Mucosa of descending colon (tissue), 3 donors: ENCODE measurements around the gene RANBP6. TPM values are rescaled to one million over a fixed set of nuclear protein-coding genes. Genes with fewer than 3 reads are reported as not detected.

Experiments
- ATAC-seq: fragments of 200-7000 bp; cut with Tn5 transposase; one replicate; pipeline ENCODE4 v1.9.1; 2020; ENCODE audit warnings: mild to moderate bottlenecking, moderate library complexity
- DNase-seq, 3 donors: peaks; one replicate each; pipeline ENCODE4 v3.0.0-alpha.2; 2020
- H3K36me3 ChIP-seq: fragments of 200-600 bp; one replicate; pipeline ENCODE4 v1.8.0; 2021; ENCODE audit warnings: low read depth, mild to moderate bottlenecking
- H3K4me1 ChIP-seq: fragments of 200-600 bp; one replicate; pipeline ENCODE4 v1.8.0; 2021; ENCODE audit warnings: low read depth, mild to moderate bottlenecking
- H3K4me3 ChIP-seq: fragments of 200-600 bp; one replicate; pipeline ENCODE4 v1.8.0; 2021; ENCODE audit warnings: mild to moderate bottlenecking
- H3K9me3 ChIP-seq: fragments of 200-600 bp; one replicate; pipeline ENCODE4 v1.8.0; 2021; ENCODE audit warnings: mild to moderate bottlenecking
- intact Hi-C, 2 donors: fragments of 100-400 bp; cut with DNase I in 1 of 2; cut with micrococcal nuclease in 1 of 2; formaldehyde crosslinking; loops; one replicate each; pipeline versions ENCODE4 v1.11.0 to v1.11.1; 2022; cut with DNase I, micrococcal nuclease
- total RNA-seq, 3 donors: library from RNA; stranded (reverse); fragmentation: NEBNext Ultra II Directional in 2 of 3; extraction: Animal tissue kit (Norgen Biotek cat#: 25700) in 2 of 3; gene quantifications; one replicate each; pipeline versions ENCODE4 v1.2.1 to v1.2.4, GENCODE V29; 2021 to 2023
- TF ChIP-seq, protein P1 (sequence below): fragments of 200-600 bp; IDR thresholded peaks from one replicate; pipeline ENCODE4 v1.8.0; 2022; ENCODE audit warnings: antibody characterized with exemption, mild to moderate bottlenecking
- donor health status: DM: no; HTN: no; CAD: no; lungs with moderate emphysema.
- donor health status: DM: no; HTN: no; CAD: no.
- donor health status: DM: no; HTN: yes; CAD: no.

RANBP6 gene
- total RNA-seq, 3 donors from 2014 or later = 7.9 to 13.1 (median 9.8) TPM

DNA sequence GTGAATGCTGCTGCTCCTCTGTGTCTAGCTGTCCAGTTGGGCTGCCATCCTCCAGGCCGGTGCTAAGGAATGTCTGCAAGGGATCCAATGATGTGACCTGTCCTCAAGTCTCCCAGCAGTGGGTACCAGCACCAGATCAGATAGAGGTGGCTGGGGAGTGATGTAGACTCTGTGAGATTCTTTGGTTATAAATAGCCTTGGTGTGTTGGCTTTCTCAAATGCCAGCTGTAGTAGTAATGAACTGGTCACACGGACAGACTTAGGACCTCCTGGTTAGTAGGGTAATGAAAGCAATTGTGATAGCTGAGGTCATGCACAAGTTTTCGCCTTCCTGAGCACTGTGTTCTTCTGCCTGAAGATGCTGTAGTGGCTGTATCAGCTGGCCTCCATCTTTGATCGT is 29.9 kb upstream of the RANBP6 start:
- Histone ChIP-seq H3K4me3 (no peak overlapping the region), H3K4me1 (peaks cover 5% of the 10 kb centered on the region), H3K9me3 (no peaks in the 10 kb centered on the region), H3K36me3 (no peaks in the 10 kb centered on the region)
- DNase-seq (no peak), ATAC-seq (no peak)
- intact Hi-C loops = loop anchor here in 1 of 2 donors (10.0 kb wide), 1 partner anchor 151 kb away; the partner anchor contains the start of gene MLANA
- TF ChIP-seq, protein P1, sequence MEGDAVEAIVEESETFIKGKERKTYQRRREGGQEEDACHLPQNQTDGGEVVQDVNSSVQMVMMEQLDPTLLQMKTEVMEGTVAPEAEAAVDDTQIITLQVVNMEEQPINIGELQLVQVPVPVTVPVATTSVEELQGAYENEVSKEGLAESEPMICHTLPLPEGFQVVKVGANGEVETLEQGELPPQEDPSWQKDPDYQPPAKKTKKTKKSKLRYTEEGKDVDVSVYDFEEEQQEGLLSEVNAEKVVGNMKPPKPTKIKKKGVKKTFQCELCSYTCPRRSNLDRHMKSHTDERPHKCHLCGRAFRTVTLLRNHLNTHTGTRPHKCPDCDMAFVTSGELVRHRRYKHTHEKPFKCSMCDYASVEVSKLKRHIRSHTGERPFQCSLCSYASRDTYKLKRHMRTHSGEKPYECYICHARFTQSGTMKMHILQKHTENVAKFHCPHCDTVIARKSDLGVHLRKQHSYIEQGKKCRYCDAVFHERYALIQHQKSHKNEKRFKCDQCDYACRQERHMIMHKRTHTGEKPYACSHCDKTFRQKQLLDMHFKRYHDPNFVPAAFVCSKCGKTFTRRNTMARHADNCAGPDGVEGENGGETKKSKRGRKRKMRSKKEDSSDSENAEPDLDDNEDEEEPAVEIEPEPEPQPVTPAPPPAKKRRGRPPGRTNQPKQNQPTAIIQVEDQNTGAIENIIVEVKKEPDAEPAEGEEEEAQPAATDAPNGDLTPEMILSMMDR = no peak

DNA sequence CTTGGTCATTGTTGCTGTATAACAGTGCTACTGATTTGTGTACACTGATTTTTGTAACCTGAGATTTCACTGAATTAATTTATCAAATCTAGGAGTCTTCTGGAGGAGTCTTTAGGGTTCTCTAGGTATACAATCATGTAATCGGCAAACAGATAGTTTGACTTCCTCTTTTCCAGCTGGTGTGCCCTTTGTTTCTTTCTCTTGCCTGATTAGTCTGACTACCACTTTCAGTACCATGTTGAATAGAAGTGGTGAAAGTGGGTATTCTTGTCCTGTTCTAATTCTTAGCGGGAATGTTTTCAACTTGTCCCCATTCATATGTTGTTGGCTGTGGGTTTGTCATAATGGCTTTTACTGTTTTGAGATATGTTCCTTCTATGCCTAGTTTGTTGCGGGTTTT is 24.7 kb upstream of the RANBP6 start:
- no peak for ATAC-seq
- H3K9me3 ChIP-seq = no peaks in the 10 kb centered on the region
- intact Hi-C loops = loop anchor here in 1 of 2 donors (10.0 kb wide), 1 partner anchor 145 kb away; the partner anchor contains the start of gene MLANA
- DNase-seq = no peak
- TF ChIP-seq, protein P1 = no peak
- H3K4me1 ChIP-seq = no peaks in the 10 kb centered on the region
- no peak overlapping the region for H3K4me3 ChIP-seq
- H3K36me3 ChIP-seq = no peaks in the 10 kb centered on the region

DNA sequence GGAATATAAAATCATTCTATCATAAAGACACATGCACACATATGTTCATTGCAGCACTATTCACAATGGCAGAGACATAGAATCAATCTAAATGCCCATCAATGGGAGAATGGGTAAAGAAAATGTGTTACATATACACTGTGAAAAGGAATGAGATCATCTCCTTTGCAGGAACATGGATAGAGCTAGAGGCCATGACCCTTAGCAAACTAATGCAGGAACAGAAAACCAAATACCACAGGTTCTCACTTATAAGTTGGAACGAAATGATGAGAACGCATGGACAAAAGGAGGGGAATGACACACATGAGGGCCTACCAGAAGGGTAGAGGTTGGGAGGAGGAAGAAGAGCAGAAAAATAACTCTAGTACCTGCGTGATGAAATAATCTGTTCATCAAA is 21.0 kb upstream of the RANBP6 start:
- Histone ChIP-seq H3K9me3 (no peaks in the 10 kb centered on the region), H3K4me3 (no peak overlapping the region), H3K36me3 (no peaks in the 10 kb centered on the region), H3K4me1 (no peaks in the 10 kb centered on the region)
- TF ChIP-seq, protein P1 = no peak
- DNase-seq (no peak), ATAC-seq (no peak)
- intact Hi-C loops = no loop called here

DNA sequence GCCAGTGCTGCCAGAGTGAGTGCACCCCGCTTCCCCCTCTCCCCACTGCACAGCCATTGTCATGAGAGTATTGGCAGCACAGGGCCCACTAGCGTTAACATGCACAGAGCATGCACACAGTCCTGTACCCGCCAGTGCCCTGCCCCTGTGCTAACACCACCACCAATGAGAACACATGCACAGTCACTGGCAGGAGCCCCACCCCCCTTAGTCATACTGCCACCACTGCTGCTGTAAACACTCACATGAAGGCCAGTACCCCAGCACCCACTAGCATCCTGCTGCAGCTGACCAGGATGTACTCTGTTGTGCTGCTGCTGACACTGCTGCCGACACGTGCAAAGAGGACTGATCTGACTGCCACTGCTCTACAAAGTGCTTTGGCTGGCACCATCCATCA is 19.5 kb upstream of the RANBP6 start:
- ATAC-seq (peak; percentile 51), DNase-seq (no peak)
- Histone ChIP-seq H3K4me3 (no peak overlapping the region), H3K9me3 (no peaks in the 10 kb centered on the region), H3K4me1 (no peaks in the 10 kb centered on the region), H3K36me3 (no peaks in the 10 kb centered on the region)
- intact Hi-C loops = no loop called here
- TF ChIP-seq, protein P1 = no peak

DNA sequence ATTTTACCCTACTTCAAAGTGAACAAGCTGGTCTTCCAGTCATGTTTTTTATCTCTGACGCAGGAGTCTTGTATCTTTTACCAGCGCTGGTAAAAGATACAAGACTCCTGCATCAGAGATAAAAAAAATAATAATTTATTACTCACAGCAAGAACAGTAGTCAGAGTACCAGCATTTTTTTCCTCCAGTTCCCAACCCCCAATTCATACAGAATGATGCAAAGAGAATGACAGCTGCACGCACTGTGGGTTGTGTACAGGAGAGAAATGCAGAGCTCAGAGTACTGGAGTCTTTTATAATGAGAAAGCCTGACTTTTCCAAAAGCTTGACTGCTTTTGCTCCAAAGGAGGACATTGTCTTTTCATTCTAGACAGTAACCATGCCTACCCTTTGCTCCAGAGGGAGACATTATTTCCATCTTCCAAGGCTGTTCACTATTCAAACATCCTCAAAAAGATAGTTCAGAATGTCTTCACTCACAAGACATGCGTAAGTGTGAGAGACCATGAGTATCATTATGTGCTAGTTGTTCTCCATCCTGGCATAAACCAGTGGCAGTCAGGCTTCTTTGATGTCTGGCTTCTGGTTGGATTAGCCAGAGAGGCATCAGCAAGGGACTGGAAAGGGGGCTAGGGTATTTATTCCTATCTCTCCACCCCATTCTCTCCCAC is 14.3 kb upstream of the RANBP6 start:
- intact Hi-C loops = no loop called here
- Histone ChIP-seq H3K9me3 (no peaks in the 10 kb centered on the region), H3K4me3 (no peak overlapping the region), H3K36me3 (no peaks in the 10 kb centered on the region), H3K4me1 (no peaks in the 10 kb centered on the region)
- no peak for DNase-seq
- TF ChIP-seq, protein P1 = no peak
- ATAC-seq = no peak
